H1 (cell line): ENCODE results near the gene NTN5. TPM values are rescaled to one million over a fixed set of nuclear protein-coding genes. Genes with fewer than 3 reads are reported as not detected.

Experiments used
- CTCF ChIA-PET: fragments of 300-600 bp; sonication (Branson Sonifier 250); formaldehyde crosslinking; loops from one replicate; lab custom pipeline; 2021; ENCODE audit not compliant: partially characterized antibody; lab: Charles Lee
- POLR2A ChIA-PET: fragments of 300-600 bp; sonication (Branson Sonifier 250); formaldehyde crosslinking; loops from one replicate; lab custom pipeline; 2021; ENCODE audit warnings: inconsistent platforms; ENCODE audit not compliant: partially characterized antibody; lab: Charles Lee
- DNase-seq, 2 experiments: peaks; one replicate each; pipeline versions ENCODE4 v3.0.0 to v3.0.0-alpha.2; 2010 to 2022; ENCODE audit warnings: low spot score in 2 of 2, low read depth in 1 of 2, mixed read lengths in 1 of 2
- FAIRE-seq: peaks from 2 replicates; lab custom pipeline; 2011; peaks lifted over from hg19 to GRCh38; lab: Jason Lieb, UNC
- H2AFZ ChIP-seq: 2 replicates; pipeline ENCODE4 v1.8.1; 2012; ENCODE audit warnings: low read length, inconsistent platforms
- H2AK5ac ChIP-seq: 2 replicates; pipeline ENCODE4 v1.6.1; 2013; ENCODE audit warnings: low read depth, low read length
- H2BK120ac ChIP-seq: replicated peaks from 2 replicates; pipeline ENCODE3; 2013; ENCODE audit warnings: low read depth, low read length, inconsistent platforms
- H2BK12ac ChIP-seq: 2 replicates; pipeline ENCODE4 v1.6.1; 2013; ENCODE audit warnings: low read depth, low read length
- H2BK15ac ChIP-seq: 2 replicates; pipeline ENCODE4 v1.6.1; 2013; ENCODE audit warnings: low read length
- H2BK20ac ChIP-seq: 2 replicates; pipeline ENCODE4 v1.6.1; 2013; ENCODE audit warnings: low read length
- H2BK5ac ChIP-seq: 2 replicates; pipeline ENCODE4 v1.6.1; 2013; ENCODE audit warnings: low read depth, low read length
- H3K14ac ChIP-seq: 2 replicates; pipeline ENCODE4 v1.6.1; 2013; ENCODE audit warnings: inconsistent platforms; ENCODE audit not compliant: insufficient read length
- H3K18ac ChIP-seq: 2 replicates; pipeline ENCODE4 v1.6.1; 2013; ENCODE audit warnings: low read length; ENCODE audit errors: extremely low read depth
- H3K23ac ChIP-seq: 2 replicates; pipeline ENCODE4 v1.6.1; 2013; ENCODE audit warnings: inconsistent platforms; ENCODE audit not compliant: insufficient read length
- H3K23me2 ChIP-seq: 2 replicates; pipeline ENCODE4 v1.6.1; 2013; ENCODE audit warnings: low read depth, low read length
- H3K27ac ChIP-seq: 2 replicates; pipeline ENCODE4 v1.6.1; 2011; ENCODE audit warnings: low read depth, low read length, inconsistent platforms
- H3K27me3 ChIP-seq, 4 experiments: replicated peaks in 1 of 4; 1 replicate in 1 of 4; 2 replicates in 3 of 4; pipeline versions ENCODE4 v1.6.1 to v1.8.1; 2011 to 2013; ENCODE audit warnings: low read length in 3 of 4, mild to moderate bottlenecking in 3 of 4, inconsistent platforms in 2 of 4, mixed read lengths in 2 of 4, moderate library complexity in 1 of 4; ENCODE audit not compliant: control insufficient read depth in 3 of 4, insufficient read depth in 3 of 4; ENCODE audit errors: extremely low read depth in 1 of 4
- H3K36me3 ChIP-seq, 4 experiments: 2 replicates each; pipeline versions ENCODE4 v1.6.1 to v1.8.1; 2011 to 2013; ENCODE audit warnings: mild to moderate bottlenecking in 4 of 4, low read length in 3 of 4, moderate library complexity in 2 of 4, control low read depth in 1 of 4, inconsistent platforms in 1 of 4; ENCODE audit not compliant: insufficient read depth in 4 of 4, control insufficient read depth in 2 of 4
- H3K4ac ChIP-seq: replicated peaks from 2 replicates; pipeline ENCODE3; 2013; ENCODE audit warnings: low read length, low read depth, mixed read lengths, inconsistent platforms; ENCODE audit not compliant: insufficient read length
- H3K4me1 ChIP-seq, 4 experiments: replicated peaks in 1 of 4; 1 replicate in 1 of 4; 2 replicates in 3 of 4; pipeline versions ENCODE4 v1.6.1 to v1.8.1; 2011 to 2013; ENCODE audit warnings: low read length in 3 of 4, inconsistent platforms in 2 of 4, mixed read lengths in 1 of 4; ENCODE audit not compliant: insufficient read depth in 4 of 4, control insufficient read depth in 3 of 4
- H3K4me2 ChIP-seq, 2 experiments: 2 replicates each; pipeline versions ENCODE4 v1.6.1 to v1.8.1; 2011 to 2013; ENCODE audit warnings: low read depth in 2 of 2, low read length in 2 of 2, control low read depth in 1 of 2, inconsistent platforms in 1 of 2, mild to moderate bottlenecking in 1 of 2; ENCODE audit not compliant: insufficient read depth in 1 of 2
- H3K4me3 ChIP-seq, 4 experiments: fragments of 200-600, 300-600 bp in 1 of 4; sonication (generic), shearing (Covaris generic), sonication (Bioruptor Twin) in 1 of 4; 2 replicates each; pipeline versions ENCODE4 v1.5.1 to v1.8.1; 2011 to 2016; ENCODE audit warnings: low read length in 4 of 4, low read depth in 3 of 4, control low read depth in 2 of 4, inconsistent platforms in 2 of 4, mild to moderate bottlenecking in 2 of 4, mixed read lengths in 1 of 4, moderate library complexity in 1 of 4; ENCODE audit not compliant: insufficient read depth in 2 of 4; ENCODE audit errors: extremely low read depth in 1 of 4
- H3K56ac ChIP-seq: replicated peaks from 2 replicates; pipeline ENCODE3; 2013; ENCODE audit warnings: low read depth, mild to moderate bottlenecking, mixed read lengths, low read length, inconsistent platforms; ENCODE audit not compliant: insufficient read length
- H3K79me1 ChIP-seq: 2 replicates; pipeline ENCODE4 v1.6.1; 2013; ENCODE audit warnings: low read depth, low read length, control low read depth
- H3K79me2 ChIP-seq, 2 experiments: 2 replicates each; pipeline versions ENCODE4 v1.6.1 to v1.8.1; 2012 to 2013; ENCODE audit warnings: low read length in 2 of 2, mild to moderate bottlenecking in 2 of 2, inconsistent platforms in 1 of 2; ENCODE audit not compliant: insufficient read depth in 2 of 2, control insufficient read depth in 1 of 2
- H3K9ac ChIP-seq, 4 experiments: replicated peaks in 1 of 4; 1 replicate in 1 of 4; 2 replicates in 3 of 4; pipeline versions ENCODE4 v1.6.1 to v1.8.1; 2011 to 2013; ENCODE audit warnings: low read depth in 3 of 4, low read length in 3 of 4, control low read depth in 2 of 4, mild to moderate bottlenecking in 2 of 4, moderate library complexity in 2 of 4, inconsistent platforms in 1 of 4; ENCODE audit errors: extremely low read depth in 1 of 4
- H3K9me3 ChIP-seq, 2 experiments: 2 replicates each; pipeline versions ENCODE4 v1.6.1 to v1.8.1; 2012 to 2013; ENCODE audit warnings: mild to moderate bottlenecking in 2 of 2, moderate library complexity in 2 of 2, control low read depth in 1 of 2, inconsistent platforms in 1 of 2, low read depth in 1 of 2, low read length in 1 of 2, mixed read lengths in 1 of 2; ENCODE audit not compliant: insufficient read depth in 2 of 2
- H4K20me1 ChIP-seq, 2 experiments: replicated peaks in 1 of 2; 2 replicates each; pipeline versions ENCODE3 to v1.8.1; 2011 to 2013; ENCODE audit warnings: inconsistent platforms in 2 of 2, low read length in 2 of 2, mild to moderate bottlenecking in 1 of 2; ENCODE audit not compliant: insufficient read depth in 2 of 2, control insufficient read depth in 1 of 2
- H4K5ac ChIP-seq: 2 replicates; pipeline ENCODE4 v1.6.1; 2013; ENCODE audit warnings: low read length, low read depth, mixed read lengths, inconsistent platforms; ENCODE audit not compliant: insufficient read length
- H4K8ac ChIP-seq: 2 replicates; pipeline ENCODE4 v1.8.0; 2013; ENCODE audit warnings: mild to moderate bottlenecking, moderate library complexity, low read length, inconsistent platforms; ENCODE audit not compliant: insufficient read depth; ENCODE audit errors: extremely low read depth
- H4K91ac ChIP-seq: replicated peaks from 2 replicates; pipeline ENCODE3; 2013; ENCODE audit warnings: low read length, mixed read lengths, inconsistent platforms; ENCODE audit not compliant: insufficient read length
- ASH2L ChIP-seq: fragments of 200-600, 300-600 bp; sonication (generic); IDR thresholded peaks from one replicate; pipeline ENCODE4 v1.7.1; 2017; ENCODE audit warnings: low read length
- E2F6 ChIP-seq: IDR thresholded peaks from 2 replicates; pipeline ENCODE4 v1.6.1; 2012; ENCODE audit warnings: inconsistent platforms
- GABPA ChIP-seq: IDR thresholded peaks from 2 replicates; pipeline ENCODE4 v1.6.1; 2011; ENCODE audit warnings: mild to moderate bottlenecking, low read length, moderate library complexity, borderline replicate concordance; ENCODE audit not compliant: insufficient read depth
- HDAC6 ChIP-seq: IDR thresholded peaks from one replicate; pipeline ENCODE4 v1.7.1; 2012; ENCODE audit warnings: low read depth, mild to moderate bottlenecking, inconsistent platforms, low read length, moderate library complexity
- KDM1A ChIP-seq: fragments of 200-600, 300-600 bp; sonication (generic); IDR thresholded peaks from 2 replicates; pipeline ENCODE4 v1.7.1; 2016; ENCODE audit warnings: mild to moderate bottlenecking, low read length, borderline replicate concordance
- POLR2A ChIP-seq, 2 experiments: IDR thresholded peaks; 1 replicate in 1 of 2; 2 replicates in 1 of 2; pipeline ENCODE4 v1.6.1; 2011; ENCODE audit warnings: low read depth in 2 of 2, low read length in 2 of 2, mild to moderate bottlenecking in 2 of 2; ENCODE audit errors: control extremely low read depth in 1 of 2
- POLR2AphosphoS5 ChIP-seq: IDR thresholded peaks from 2 replicates; pipeline ENCODE4 v1.6.1; 2011; ENCODE audit warnings: low read depth, low read length
- SP1 ChIP-seq: IDR thresholded peaks from 2 replicates; pipeline ENCODE4 v1.6.1; 2011; ENCODE audit warnings: low read depth, low read length
- TEAD4 ChIP-seq: IDR thresholded peaks from 2 replicates; pipeline ENCODE4 v1.6.1; 2012; ENCODE audit warnings: low read depth, low read length, inconsistent platforms, mixed read lengths
- WGBS, 2 experiments: shearing (Covaris generic) in 1 of 2; methylation state at CpG; one replicate each; pipeline versions ENCODE4 v1.1.6 to v1.1.7; 2013 to 2015; ENCODE audit warnings: low lambda C conversion rate in 2 of 2, mixed read lengths in 2 of 2, inconsistent platforms in 1 of 2, low coverage in 1 of 2, missing lambda C conversion rate in 1 of 2; ENCODE audit not compliant: insufficient replicate concordance in 2 of 2, insufficient coverage in 1 of 2, insufficient read length in 1 of 2; ENCODE audit errors: extremely low coverage in 1 of 2, missing lambda C conversion rate in 1 of 2; 5-methylcytosine and 5-hydroxymethylcytosine counted together
- polyA plus RNA-seq, 7 experiments: library from polyadenylated mRNA; depleted of rRNA in 3 of 7; stranded (reverse) in 5 of 7; unstranded in 2 of 7; fragments of >200 nt in 5 of 7; fragments of 200-250 nt in 2 of 7; gene quantifications; 1 replicate in 5 of 7; 2 replicates in 1 of 7; 4 replicates in 1 of 7; pipeline versions ENCODE4 v1.2.1 to v1.2.3, GENCODE V29; 2011 to 2013; ENCODE audit warnings: missing spikeins in 2 of 7, mixed read lengths in 2 of 7
- total RNA-seq: library from RNA; stranded (reverse); fragmentation: NEBNext Ultra II Directional; extraction: Animal tissue kit (Norgen Biotek cat#: 25700); gene quantifications from 2 replicates; pipeline ENCODE4 v1.2.1, GENCODE V29; 2021
- TF ChIP-seq, protein P1 (sequence below): IDR thresholded peaks from 2 replicates; pipeline ENCODE4 v1.6.1; 2011; ENCODE audit warnings: low read length, improper control_type of control experiment

NTN5 gene
- total and polyA plus RNA-seq, 2 of the 8 experiments (the other 6 are each of a cell fraction or from before 2014, with no cell fraction given) = 0.47 to 0.85 TPM

DNA sequence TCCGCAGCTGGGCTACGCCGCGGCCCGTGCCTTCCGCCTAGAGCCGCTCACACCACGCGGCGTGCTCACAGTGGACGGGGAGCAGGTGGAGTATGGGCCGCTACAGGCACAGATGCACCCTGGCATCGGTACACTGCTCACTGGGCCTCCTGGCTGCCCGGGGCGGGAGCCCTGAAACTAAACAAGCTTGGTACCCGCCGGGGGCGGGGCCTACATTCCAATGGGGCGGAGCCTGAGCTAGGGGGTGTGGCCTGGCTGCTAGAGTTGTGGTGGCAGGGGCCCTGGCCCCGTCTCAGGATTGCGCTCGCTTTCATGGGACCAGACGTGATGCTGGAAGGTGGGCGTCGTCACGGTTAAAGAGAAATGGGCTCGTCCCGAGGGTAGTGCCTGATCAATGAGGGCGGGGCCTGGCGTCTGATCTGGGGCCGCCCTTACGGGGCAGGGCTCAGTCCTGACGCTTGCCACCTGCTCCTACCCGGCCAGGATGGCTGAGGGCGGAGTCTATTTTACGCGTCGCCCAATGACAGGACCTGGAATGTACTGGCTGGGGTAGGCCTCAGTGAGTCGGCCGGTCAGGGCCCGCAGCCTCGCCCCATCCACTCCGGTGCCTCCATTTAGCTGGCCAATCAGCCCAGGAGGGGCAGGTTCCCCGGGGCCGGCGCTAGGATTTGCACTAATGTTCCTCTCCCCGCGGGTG is 43.1 kb downstream of the NTN5 start:
- H4K5ac ChIP-seq = peak overlapping the region; percentile 58
- no peak overlapping the region for H3K27ac ChIP-seq
- no peak overlapping the region for H2AK5ac ChIP-seq
- no peaks in the 10 kb centered on the region for H3K79me1 ChIP-seq
- no peak overlapping the region; a peak in 1 of 7 replicates for H3K9ac ChIP-seq
- CTCF ChIA-PET = interaction anchor here (0.6 to 2.1 kb wide), 12 partner anchors 9 to 149 kb away, joined by 3 to 6 read pairs (median 3); partner anchors contain the start of genes RPL18 and SPHK2
- no peaks in the 10 kb centered on the region for H3K27me3 ChIP-seq
- 20% methylated on average over 48 of the region's 48 CpGs; no CpG with 5 or more reads in 1 of the 2 experiments for WGBS, 2 experiments
- peak overlapping the region; percentile 81; the same call in 1 of the 2 replicates for H2BK12ac ChIP-seq
- peaks cover 16% of the 10 kb centered on the region for H3K23me2 ChIP-seq
- H2BK20ac ChIP-seq = no peak overlapping the region
- H3K4me2 ChIP-seq = peak overlapping the region; percentile 69 to 83
- DNase-seq (peak; percentile 97 to 100), FAIRE-seq (peak; percentile 63)
- peak overlapping the region; percentile 73 for H3K4ac ChIP-seq
- peaks cover 0 to 11% (median 1%) of the 10 kb centered on the region in 4 experiments; a peak in 1 of 8 replicates for H3K36me3 ChIP-seq
- peak overlapping the region; percentile 11 to 55 (median 28); a peak in 7 of 8 replicates for H3K4me3 ChIP-seq
- no peak overlapping the region for H2BK120ac ChIP-seq
- H2AFZ ChIP-seq = no peak overlapping the region
- H3K23ac ChIP-seq = no peak overlapping the region
- POLR2A ChIA-PET = interaction anchor here (0.6 to 30.9 kb wide), 16 partner anchors 8 to 245 kb away, joined by 3 to 788 read pairs (median 4); partner anchors contain the start of genes CA11, FAM83E, FUT2 and RPL18
- peaks cover 0 to 13% of the 10 kb centered on the region in 2 experiments; a peak in 3 of 4 replicates for H3K79me2 ChIP-seq
- H2BK5ac ChIP-seq = peak overlapping the region; percentile 76
- H4K8ac ChIP-seq = peak overlapping the region; percentile 82
- H3K9me3 ChIP-seq = no peaks in the 10 kb centered on the region
- H3K4me1 ChIP-seq = peaks cover 4 to 31% (median 21%) of the 10 kb centered on the region in 4 experiments
- no peak overlapping the region for H3K56ac ChIP-seq
- H2BK15ac ChIP-seq = no peak overlapping the region
- H4K91ac ChIP-seq = peak overlapping the region; percentile 83
- no peak overlapping the region for H3K14ac ChIP-seq
- peaks cover 2 to 11% of the 10 kb centered on the region in 2 experiments for H4K20me1 ChIP-seq
- H3K18ac ChIP-seq = peak overlapping the region; percentile 90; the same call in 1 of the 2 replicates
- 0 out of 2 replicates have a peak, but pooled peaks have one; percentile 6 for TF ChIP-seq E2F6
- TF ChIP-seq, protein P1, sequence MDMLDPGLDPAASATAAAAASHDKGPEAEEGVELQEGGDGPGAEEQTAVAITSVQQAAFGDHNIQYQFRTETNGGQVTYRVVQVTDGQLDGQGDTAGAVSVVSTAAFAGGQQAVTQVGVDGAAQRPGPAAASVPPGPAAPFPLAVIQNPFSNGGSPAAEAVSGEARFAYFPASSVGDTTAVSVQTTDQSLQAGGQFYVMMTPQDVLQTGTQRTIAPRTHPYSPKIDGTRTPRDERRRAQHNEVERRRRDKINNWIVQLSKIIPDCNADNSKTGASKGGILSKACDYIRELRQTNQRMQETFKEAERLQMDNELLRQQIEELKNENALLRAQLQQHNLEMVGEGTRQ = peak; percentile 2; the same call in 1 of the 2 replicates
- TF ChIP-seq POLR2AphosphoS5 = peak; percentile 74
- TF ChIP-seq POLR2A (IDR thresholded peaks at IDR 0.05; ENCODE audit: control extremely low read depth in 1 of 2, low read depth in 2 of 2, low read length in 2 of 2) = peak; percentile 65 to 86
- TF ChIP-seq GABPA = no peak
- no peak for TF ChIP-seq ASH2L
- no peak for TF ChIP-seq KDM1A
- peak; percentile 22 for TF ChIP-seq HDAC6
- peak; percentile 26; the same call in 1 of the 2 replicates for TF ChIP-seq SP1
- TF ChIP-seq TEAD4 = peak; percentile 88
